Breast epithelium (tissue), 4 donors: ENCODE measurements around the gene CD4. TPM values are rescaled to one million over a fixed set of nuclear protein-coding genes. Genes with fewer than 3 reads are reported as not detected.
A peak's percentile ranks its signal among the peaks of the same experiment; 100 is the strongest.

Source experiments
- DNase-seq, 2 donors: peaks; one replicate each; pipeline ENCODE4 v3.0.0-alpha.2; 2019; ENCODE audit warnings: low spot score in 2 of 2
- H3K27ac ChIP-seq, 2 donors: fragments of 200-600 bp; sonication (generic) in 1 of 2; one replicate each; pipeline ENCODE4 v1.5.1; 2016 to 2019; ENCODE audit warnings: mild to moderate bottlenecking in 1 of 2
- H3K27me3 ChIP-seq, 2 donors: fragments of 200-600 bp; sonication (generic) in 1 of 2; one replicate each; pipeline versions ENCODE4 v1.5.1 to v1.6.0; 2017 to 2019; ENCODE audit warnings: control low read depth in 1 of 2, mild to moderate bottlenecking in 1 of 2
- H3K36me3 ChIP-seq: fragments of 200-600 bp; one replicate; pipeline ENCODE4 v1.5.1; 2019
- H3K4me1 ChIP-seq, 2 donors: fragments of 200-600 bp; sonication (generic); one replicate each; pipeline ENCODE4 v1.5.1; 2016 to 2019; ENCODE audit warnings: control low read depth in 1 of 2
- H3K4me3 ChIP-seq, 3 donors: fragments of 200-600 bp; sonication (generic); 1 replicate in 2 of 3; 2 replicates in 1 of 3; pipeline ENCODE4 v1.5.1; 2016 to 2019; ENCODE audit warnings: mild to moderate bottlenecking in 3 of 3, moderate library complexity in 2 of 3
- H3K9me3 ChIP-seq, 2 donors: fragments of 200-600 bp; sonication (generic) in 1 of 2; one replicate each; pipeline ENCODE4 v1.5.1; 2016 to 2019; ENCODE audit warnings: control low read depth in 1 of 2
- CTCF ChIP-seq, 3 donors: fragments of 450-650 bp; IDR thresholded peaks; one replicate each; pipeline ENCODE4 v1.5.1; 2016 to 2017; ENCODE audit warnings: antibody characterized with exemption in 3 of 3, mild to moderate bottlenecking in 3 of 3, moderate library complexity in 3 of 3
- POLR2A ChIP-seq: fragments of 450-650 bp; IDR thresholded peaks from one replicate; pipeline ENCODE4 v1.6.1; 2016; ENCODE audit warnings: antibody characterized with exemption, mild to moderate bottlenecking, moderate library complexity
- POLR2AphosphoS5 ChIP-seq, 3 donors: sonication (generic); formaldehyde crosslinking; IDR thresholded peaks; one replicate each; pipeline ENCODE4 v1.6.1; 2017; ENCODE audit warnings: antibody characterized with exemption in 3 of 3
- intact Hi-C: fragments of 100-400 bp; cut with DNase I; formaldehyde crosslinking; loops from one replicate; pipeline ENCODE4 v1.15.1; 2023; ENCODE audit warnings: low total_unique reads
- total RNA-seq, 3 donors: library from RNA; depleted of rRNA; stranded (reverse); fragments of >200 nt; gene quantifications; one replicate each; pipeline ENCODE4 v1.1.0, GENCODE V29; 2016

CD4 gene
- total RNA-seq, 3 donors from 2014 or later: 5.9 to 29.0 (median 11.0) TPM

DNA sequence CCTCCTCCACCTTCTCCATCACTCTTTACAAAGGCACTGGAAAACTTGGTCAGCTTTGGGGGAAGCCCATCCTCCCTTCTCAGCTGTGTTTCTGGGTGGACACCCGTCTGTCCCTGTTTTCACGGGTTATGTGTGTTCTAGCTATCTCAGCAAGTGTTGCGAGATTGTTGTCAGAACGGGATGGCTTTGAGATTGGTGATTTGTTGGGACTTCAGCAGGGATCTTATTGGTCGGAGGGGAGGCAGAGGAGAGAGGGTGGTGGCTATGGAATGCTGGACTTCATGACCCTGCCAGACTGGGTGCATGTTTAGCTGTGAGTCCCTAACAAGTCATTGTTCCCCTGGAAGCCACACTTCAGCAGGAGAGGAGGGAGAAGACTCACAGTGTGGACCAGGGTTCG is 64.7 kb downstream of the CD4 start:
- TF ChIP-seq CTCF (IDR thresholded peaks at IDR 0.05) (no peak), POLR2AphosphoS5 (IDR thresholded peaks at IDR 0.05) (no peak), POLR2A (no peak)
- Histone ChIP-seq H3K4me1 (peaks cover 4 to 6% of the 10 kb centered on the region in 2 donors), H3K9me3 (no peaks in the 10 kb centered on the region), H3K27me3 (no peaks in the 10 kb centered on the region), H3K4me3 (no peak overlapping the region), H3K36me3 (no peaks in the 10 kb centered on the region), H3K27ac (peak overlapping the region in 1 of 2 donors; percentile 64)
- intact Hi-C loops: no loop called here
- DNase-seq: no peak

DNA sequence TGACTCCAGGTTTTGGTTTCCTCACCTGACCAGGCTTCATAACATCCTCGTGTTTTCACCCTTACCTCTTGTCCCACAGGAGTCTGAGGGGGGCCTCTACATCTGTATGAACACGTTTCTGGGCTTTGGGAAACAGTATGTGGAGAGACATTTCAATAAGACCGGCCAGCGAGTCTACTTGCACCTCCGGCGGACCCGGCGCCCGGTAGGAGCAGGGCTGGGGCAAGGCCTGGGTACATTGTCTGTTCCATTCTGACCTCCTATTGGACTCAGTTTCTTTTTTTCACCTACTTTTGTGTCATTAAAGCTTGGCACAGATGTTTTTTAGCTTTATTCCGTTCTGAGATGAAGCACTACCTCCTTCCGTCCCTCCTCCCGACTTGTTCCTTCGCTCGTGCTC is 66.0 kb downstream of the CD4 start:
- Histone ChIP-seq H3K27ac (no peak overlapping the region), H3K36me3 (peaks cover under 1% of the 10 kb centered on the region), H3K27me3 (no peaks in the 10 kb centered on the region), H3K4me3 (no peak overlapping the region), H3K4me1 (peaks cover 4 to 6% of the 10 kb centered on the region in 2 donors), H3K9me3 (no peaks in the 10 kb centered on the region)
- DNase-seq: no peak
- intact Hi-C loops: no loop called here
- TF ChIP-seq CTCF (IDR thresholded peaks at IDR 0.05): no peak
- no peak for TF ChIP-seq POLR2A
- TF ChIP-seq POLR2AphosphoS5 (IDR thresholded peaks at IDR 0.05): no peak

GRCh38 chr12:6858799-6859198 is 69.5 kb downstream of the CD4 start:
- intact Hi-C loops: no loop called here
- Histone ChIP-seq H3K4me3 (no peak overlapping the region), H3K9me3 (no peaks in the 10 kb centered on the region), H3K27me3 (no peaks in the 10 kb centered on the region), H3K4me1 (no peaks in the 10 kb centered on the region), H3K27ac (no peak overlapping the region), H3K36me3 (peaks cover 6% of the 10 kb centered on the region)
- TF ChIP-seq POLR2AphosphoS5 (IDR thresholded peaks at IDR 0.05) (no peak), CTCF (IDR thresholded peaks at IDR 0.05) (no peak), POLR2A (no peak)
- DNase-seq: no peak

DNA sequence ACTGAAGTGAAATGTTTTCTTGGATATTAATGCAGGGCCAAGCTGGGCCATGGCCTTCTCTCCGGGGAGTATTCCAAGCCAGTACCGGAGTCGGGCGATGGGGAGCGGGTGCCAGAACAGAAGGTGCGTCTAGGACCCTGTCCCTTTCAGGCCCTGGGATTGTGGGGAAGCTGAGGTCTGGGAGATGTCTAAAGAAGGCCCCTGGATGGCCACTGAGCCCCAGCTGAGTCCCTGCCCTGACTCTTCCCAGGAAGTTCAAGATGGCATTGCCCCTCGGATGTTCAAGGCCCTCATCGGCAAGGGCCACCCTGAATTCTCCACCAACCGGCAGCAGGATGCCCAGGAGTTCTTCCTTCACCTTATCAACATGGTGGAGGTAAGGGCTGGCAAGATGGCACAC is 70.8 kb downstream of the CD4 start:
- H3K27me3 ChIP-seq: no peaks in the 10 kb centered on the region
- intact Hi-C loops: loop anchor here (10.0 kb wide), 1 partner anchor 105 kb away; no protein-coding TSS in a partner anchor
- H3K9me3 ChIP-seq: no peaks in the 10 kb centered on the region
- no peak overlapping the region for H3K4me3 ChIP-seq
- no peak for DNase-seq
- no peak overlapping the region for H3K27ac ChIP-seq
- H3K4me1 ChIP-seq: no peaks in the 10 kb centered on the region
- peaks cover 6% of the 10 kb centered on the region for H3K36me3 ChIP-seq
- TF ChIP-seq POLR2A (no peak), POLR2AphosphoS5 (IDR thresholded peaks at IDR 0.05) (no peak), CTCF (IDR thresholded peaks at IDR 0.05) (no peak)

GRCh38 chr12:6860942-6861341 is 71.6 kb downstream of the CD4 start:
- no peak overlapping the region for H3K27ac ChIP-seq
- DNase-seq: no peak
- peaks cover 6% of the 10 kb centered on the region for H3K36me3 ChIP-seq
- no peaks in the 10 kb centered on the region for H3K9me3 ChIP-seq
- TF ChIP-seq CTCF (IDR thresholded peaks at IDR 0.05) (no peak), POLR2AphosphoS5 (IDR thresholded peaks at IDR 0.05) (no peak), POLR2A (no peak)
- no peaks in the 10 kb centered on the region for H3K27me3 ChIP-seq
- H3K4me3 ChIP-seq: no peak overlapping the region
- no peaks in the 10 kb centered on the region for H3K4me1 ChIP-seq
- intact Hi-C loops: loop anchor here (10.0 kb wide), 1 partner anchor 104 kb away; no protein-coding TSS in a partner anchor
